ENCODE data around the gene PPP1R2. TPM values are rescaled to one million over a fixed set of nuclear protein-coding genes. Genes with fewer than 3 reads are reported as not detected.
A peak's percentile ranks its signal among the peaks of the same experiment; 100 is the strongest.

Gene PPP1R2
- total RNA-seq, 1 experiment from 2014 or later, result 40.3 TPM

DNA sequence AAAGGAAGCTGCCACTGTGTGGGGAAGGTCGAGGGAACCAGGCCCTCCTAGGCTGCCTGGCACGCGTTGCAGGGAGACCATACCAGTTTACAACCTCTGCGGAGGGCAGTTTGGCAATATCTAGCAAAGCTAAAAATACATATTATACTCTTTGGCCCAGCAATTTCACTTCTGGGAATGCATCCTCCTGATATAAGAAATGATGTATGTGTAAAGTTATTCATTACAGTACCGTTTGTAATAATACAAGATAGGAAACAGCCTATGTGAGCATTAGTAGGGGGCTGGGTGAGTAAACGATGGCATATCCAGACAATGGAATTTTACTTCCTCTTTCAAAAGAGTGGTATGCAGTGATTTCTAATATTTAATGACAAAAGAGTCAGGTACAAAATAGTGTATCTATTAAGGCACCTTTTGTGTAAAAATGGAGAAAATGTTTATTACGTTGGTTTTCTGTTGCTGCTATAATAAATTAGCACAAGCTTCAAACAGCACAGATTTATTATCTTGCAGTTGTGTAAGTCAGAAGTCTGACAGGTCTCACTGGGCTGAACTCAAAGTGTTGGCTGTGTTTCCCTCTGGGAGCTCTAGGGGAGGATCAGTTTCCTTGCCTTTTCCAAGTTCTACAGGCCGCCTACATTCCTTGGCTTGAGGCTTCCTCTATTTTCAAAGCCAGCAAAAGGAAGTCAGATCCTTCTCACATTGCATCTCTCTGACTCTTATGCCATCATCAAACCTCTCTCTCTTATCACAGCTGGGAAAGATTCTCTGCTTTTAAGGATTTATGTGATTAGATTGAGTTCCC is 31.6 kb upstream of the PPP1R2 start:
- H3K4me3 ChIP-seq, result no peak overlapping the region
- no peak overlapping the region for H3K27ac ChIP-seq
- H3K9me3 ChIP-seq (replicated peaks), result no peaks in the 10 kb centered on the region
- no peaks in the 10 kb centered on the region for H3K36me3 ChIP-seq
- no peak for DNase-seq
- H3K4me1 ChIP-seq, result no peaks in the 10 kb centered on the region
- H3K27me3 ChIP-seq, result no peaks in the 10 kb centered on the region

DNA sequence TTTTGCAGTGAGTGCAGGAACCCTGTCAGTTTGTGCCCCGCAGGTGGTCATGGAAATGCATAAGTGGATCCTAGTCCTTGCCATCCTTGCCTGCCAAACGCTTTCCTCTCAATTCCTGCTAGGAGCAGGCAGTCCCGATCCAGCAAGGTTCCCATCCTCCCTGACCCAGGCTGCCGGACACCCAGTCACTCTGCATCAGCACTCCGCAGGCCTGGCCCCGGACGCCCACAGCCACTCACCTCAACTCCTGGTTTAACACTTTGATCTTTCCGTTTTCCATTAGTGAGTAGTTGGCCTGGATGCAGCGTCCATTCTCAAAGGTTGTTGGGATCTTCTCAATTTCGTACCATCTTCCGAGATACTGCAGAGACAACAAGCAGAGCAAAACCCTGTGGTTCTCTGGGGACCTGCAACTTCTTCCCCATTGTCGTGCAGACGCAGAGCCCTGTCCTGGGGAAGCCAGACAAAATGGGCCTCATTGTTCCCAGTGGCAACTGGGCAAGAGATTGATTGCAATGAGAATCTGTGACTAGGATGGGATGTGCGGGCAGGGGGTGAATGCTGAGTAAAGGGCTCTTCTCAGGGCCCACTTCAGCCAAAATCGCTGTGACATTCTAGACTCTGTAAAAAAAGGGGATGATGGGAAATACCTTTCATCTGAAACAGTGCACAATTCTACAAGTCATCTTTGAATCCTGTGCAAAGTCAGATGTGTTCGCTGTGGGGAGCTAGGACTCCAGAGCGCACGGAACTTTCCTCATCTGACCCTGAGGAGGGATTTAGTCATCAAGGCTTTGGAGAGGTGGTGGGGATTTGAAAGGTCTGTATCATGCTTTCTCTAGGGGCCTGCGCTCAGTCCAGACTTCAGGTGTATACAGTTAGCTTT is 30.7 kb upstream of the PPP1R2 start:
- Histone ChIP-seq H3K4me3 (no peak overlapping the region), H3K36me3 (no peaks in the 10 kb centered on the region), H3K4me1 (no peaks in the 10 kb centered on the region)

DNA sequence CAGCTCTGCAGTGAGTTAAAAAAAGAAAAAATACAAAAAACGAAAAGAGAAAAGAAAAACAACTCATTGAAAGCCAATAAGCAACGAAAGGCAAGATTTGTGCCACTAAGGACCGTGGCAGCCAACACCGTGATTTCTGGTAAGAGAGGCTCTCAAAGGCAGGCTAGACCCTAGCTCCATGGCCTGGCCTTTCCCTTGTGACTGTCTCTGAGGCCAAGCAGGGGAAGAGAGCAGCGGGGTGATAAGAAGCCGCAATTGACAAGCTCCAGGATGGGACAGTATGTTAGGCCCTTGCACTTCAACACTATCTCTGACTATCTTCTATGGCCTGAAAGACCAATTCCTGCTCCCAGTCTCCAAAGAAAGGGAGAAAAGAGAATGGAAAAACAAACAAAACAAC is 28.2 kb upstream of the PPP1R2 start:
- Histone ChIP-seq H3K27me3 (no peaks in the 10 kb centered on the region), H3K36me3 (no peaks in the 10 kb centered on the region), H3K9me3 (replicated peaks) (no peaks in the 10 kb centered on the region), H3K4me3 (no peak overlapping the region), H3K4me1 (no peaks in the 10 kb centered on the region), H3K27ac (no peak overlapping the region)
- no peak for DNase-seq

More for the DNA sequence above, 30.7 kb upstream of the PPP1R2 start:
- Histone ChIP-seq H3K27ac (no peak overlapping the region), H3K27me3 (no peaks in the 10 kb centered on the region), H3K9me3 (replicated peaks) (no peaks in the 10 kb centered on the region)
- no peak for DNase-seq

DNA sequence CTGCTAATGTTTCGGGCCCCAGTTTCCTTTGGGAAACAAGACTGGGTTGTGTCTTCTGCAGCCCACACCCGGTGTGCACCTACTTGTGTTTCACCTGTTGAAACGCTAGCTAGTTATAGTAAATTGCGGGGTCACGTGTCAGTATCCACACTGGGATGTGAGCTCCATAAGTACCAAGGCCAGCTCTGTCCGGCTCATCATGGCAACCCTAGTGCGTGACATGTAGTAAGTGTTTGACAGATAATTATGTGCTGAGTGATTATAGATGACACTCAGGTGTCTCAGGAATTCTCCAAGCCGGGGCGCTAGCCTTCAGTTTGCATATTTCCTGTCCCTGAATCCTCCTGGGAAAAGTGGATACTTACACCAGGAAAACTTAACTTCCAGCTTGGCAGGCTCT is 27.8 kb upstream of the PPP1R2 start:
- Histone ChIP-seq H3K4me1 (no peaks in the 10 kb centered on the region), H3K36me3 (no peaks in the 10 kb centered on the region), H3K27ac (no peak overlapping the region), H3K9me3 (replicated peaks) (no peaks in the 10 kb centered on the region), H3K27me3 (no peaks in the 10 kb centered on the region), H3K4me3 (no peak overlapping the region)
- DNase-seq, result no peak

- no peak overlapping the region for H3K4me3 ChIP-seq
- no peak for DNase-seq
- no peaks in the 10 kb centered on the region for H3K27me3 ChIP-seq
- no peak overlapping the region for H3K27ac ChIP-seq
- no peaks in the 10 kb centered on the region for H3K36me3 ChIP-seq
- H3K9me3 ChIP-seq (replicated peaks), result no peaks in the 10 kb centered on the region
- H3K4me1 ChIP-seq, result no peaks in the 10 kb centered on the region
These were observed 27.2 kb upstream of the PPP1R2 start for GRCh38 chr3:195570344-195570743.

- DNase-seq, result no peak
- Histone ChIP-seq H3K4me1 (no peaks in the 10 kb centered on the region), H3K4me3 (no peak overlapping the region), H3K36me3 (no peaks in the 10 kb centered on the region), H3K9me3 (replicated peaks) (no peaks in the 10 kb centered on the region), H3K27me3 (no peaks in the 10 kb centered on the region), H3K27ac (no peak overlapping the region)
These were observed 25.5 kb upstream of the PPP1R2 start for GRCh38 chr3:195568630-195569029.

- Histone ChIP-seq H3K27ac (no peak overlapping the region), H3K4me1 (no peaks in the 10 kb centered on the region), H3K9me3 (replicated peaks) (no peaks in the 10 kb centered on the region), H3K36me3 (no peaks in the 10 kb centered on the region), H3K27me3 (no peaks in the 10 kb centered on the region), H3K4me3 (no peak overlapping the region)
- peak; percentile 30 to 31 for DNase-seq
These were observed 23.7 kb upstream of the PPP1R2 start for GRCh38 chr3:195566797-195567196.

DNA sequence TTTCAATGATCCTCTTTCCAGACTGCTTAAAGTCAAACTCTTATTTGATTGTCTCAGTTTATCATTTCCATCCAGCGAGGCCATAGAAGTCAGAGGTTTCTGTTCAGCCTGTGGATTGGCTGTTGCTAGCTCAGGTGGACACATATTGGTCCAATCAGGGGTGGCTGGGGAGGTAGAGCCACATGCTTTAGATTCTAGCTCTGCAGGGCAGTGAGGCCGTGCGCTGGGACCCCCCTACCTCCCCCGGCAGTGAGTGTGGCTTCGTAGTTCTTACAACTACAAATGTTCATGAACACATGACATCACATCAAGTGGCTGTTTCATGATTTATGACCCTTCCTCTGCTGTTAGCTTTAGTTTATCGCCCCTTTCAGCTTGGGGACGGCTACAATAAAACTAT is 22.6 kb upstream of the PPP1R2 start:
- DNase-seq, result no peak
- H3K9me3 ChIP-seq (replicated peaks), result no peaks in the 10 kb centered on the region

DNA sequence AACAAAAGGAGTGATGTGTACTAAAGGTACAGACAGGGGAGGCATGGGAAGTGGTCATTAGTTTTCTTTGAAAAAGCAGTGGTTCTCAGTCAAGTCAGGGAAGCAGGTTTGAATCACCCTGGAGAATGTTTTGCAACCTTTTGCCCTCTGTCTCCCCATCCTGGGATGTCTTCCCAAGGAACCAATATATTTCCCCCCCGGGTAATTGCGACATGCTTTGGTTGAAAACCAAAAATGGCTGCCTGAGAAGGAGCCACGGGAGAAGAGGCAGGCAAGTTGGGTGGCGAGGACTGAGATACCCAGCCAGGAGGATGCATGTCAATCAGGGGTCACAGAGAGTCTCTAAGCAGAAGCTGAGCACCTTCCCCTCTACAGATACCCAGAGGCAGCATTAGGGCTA is 20.2 kb upstream of the PPP1R2 start:
- Histone ChIP-seq H3K27ac (no peak overlapping the region), H3K36me3 (no peaks in the 10 kb centered on the region), H3K27me3 (no peaks in the 10 kb centered on the region), H3K4me1 (no peaks in the 10 kb centered on the region), H3K9me3 (replicated peaks) (no peaks in the 10 kb centered on the region), H3K4me3 (no peak overlapping the region)
- no peak for DNase-seq

More for the DNA sequence above, 22.6 kb upstream of the PPP1R2 start:
- Histone ChIP-seq H3K27me3 (no peaks in the 10 kb centered on the region), H3K36me3 (no peaks in the 10 kb centered on the region), H3K4me1 (no peaks in the 10 kb centered on the region), H3K4me3 (no peak overlapping the region), H3K27ac (no peak overlapping the region)

DNA sequence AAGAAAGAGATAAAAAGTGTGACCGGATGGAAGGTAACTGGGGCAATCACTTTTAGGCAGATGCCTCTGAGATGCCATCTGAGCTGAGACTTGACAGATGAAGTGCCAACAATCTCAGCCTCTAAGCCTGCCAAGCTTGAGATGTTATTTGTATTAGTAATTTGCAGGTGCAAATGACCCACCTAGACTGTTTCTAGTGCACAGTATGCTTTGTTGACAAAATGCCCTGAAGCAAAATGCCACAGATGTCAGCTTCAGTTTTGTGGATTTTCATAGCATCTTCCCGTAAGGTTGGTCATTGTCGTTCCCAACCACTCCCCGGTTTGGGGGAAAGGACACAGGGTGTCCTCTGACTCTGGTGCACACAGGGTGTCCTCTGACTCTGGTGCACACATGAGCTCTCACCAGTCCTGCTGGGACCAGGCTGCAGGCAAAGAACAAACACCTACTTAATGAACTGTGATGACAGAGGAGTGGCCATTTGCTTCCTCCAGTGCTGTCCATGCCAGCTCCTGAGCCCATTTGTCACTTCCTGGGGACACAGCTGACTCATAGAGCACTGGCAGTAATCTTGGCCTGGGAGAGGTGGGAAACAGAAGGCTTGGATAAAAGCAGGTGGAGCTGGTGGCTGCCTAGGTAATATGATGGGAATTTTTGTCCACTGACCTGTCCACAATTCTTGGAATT is 16.7 kb upstream of the PPP1R2 start:
- Histone ChIP-seq H3K27ac (no peak overlapping the region), H3K27me3 (no peaks in the 10 kb centered on the region), H3K4me1 (no peaks in the 10 kb centered on the region), H3K4me3 (no peak overlapping the region), H3K36me3 (no peaks in the 10 kb centered on the region), H3K9me3 (replicated peaks) (no peaks in the 10 kb centered on the region)
- no peak for DNase-seq

DNA sequence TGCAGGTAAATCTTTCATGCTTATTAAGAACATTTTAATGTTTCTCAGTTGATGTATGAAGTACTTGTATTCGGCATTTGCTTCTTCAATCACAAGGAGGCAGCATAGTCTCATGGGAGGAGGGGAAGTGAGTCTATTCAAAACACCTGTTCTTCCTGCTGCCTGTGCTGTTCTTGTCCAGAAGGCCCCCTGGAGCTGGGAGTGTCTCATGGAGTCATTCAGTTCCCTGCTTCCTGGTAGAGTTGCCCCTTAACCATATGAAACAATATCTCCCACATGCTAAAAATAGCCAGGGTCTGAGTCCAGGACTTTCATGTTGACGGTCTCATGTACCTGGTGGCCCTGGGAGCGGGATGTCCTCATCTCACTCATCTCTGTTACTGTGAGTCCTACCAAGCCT is 15.5 kb upstream of the PPP1R2 start:
- no peaks in the 10 kb centered on the region for H3K9me3 ChIP-seq (replicated peaks)
- no peaks in the 10 kb centered on the region for H3K27me3 ChIP-seq
- no peak overlapping the region for H3K4me3 ChIP-seq
- no peak overlapping the region for H3K27ac ChIP-seq
- no peaks in the 10 kb centered on the region for H3K36me3 ChIP-seq
- peak; percentile 40 to 63 for DNase-seq
- no peaks in the 10 kb centered on the region for H3K4me1 ChIP-seq

GRCh38 chr3:195557322-195557721 is 14.2 kb upstream of the PPP1R2 start:
- H3K36me3 ChIP-seq, result no peaks in the 10 kb centered on the region
- H3K4me3 ChIP-seq, result no peak overlapping the region
- DNase-seq, result no peak
- H3K27me3 ChIP-seq, result no peaks in the 10 kb centered on the region
- no peak overlapping the region for H3K27ac ChIP-seq
- no peaks in the 10 kb centered on the region for H3K9me3 ChIP-seq (replicated peaks)
- no peaks in the 10 kb centered on the region for H3K4me1 ChIP-seq

DNA sequence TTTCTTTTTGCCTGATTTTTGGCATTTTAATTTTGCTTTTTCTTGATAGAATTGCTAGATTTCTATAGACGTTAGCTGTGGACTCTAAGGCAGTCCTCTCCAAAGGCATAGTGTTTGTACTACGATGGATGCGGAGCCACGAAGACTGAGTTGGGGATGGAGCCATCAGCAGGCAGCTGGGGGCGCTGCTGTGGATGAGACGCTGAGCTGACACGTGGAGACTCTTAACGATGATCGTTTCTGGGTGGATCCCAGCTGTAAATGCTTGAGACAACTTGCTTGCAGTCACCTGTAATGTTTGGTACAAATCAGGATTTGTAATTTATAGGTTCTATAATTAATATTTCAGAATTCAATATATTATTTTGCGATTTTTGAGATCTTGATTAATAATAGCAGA is 13.3 kb upstream of the PPP1R2 start:
- no peak for DNase-seq
- no peak overlapping the region for H3K27ac ChIP-seq
- no peaks in the 10 kb centered on the region for H3K36me3 ChIP-seq
- H3K4me1 ChIP-seq, result no peaks in the 10 kb centered on the region
- no peaks in the 10 kb centered on the region for H3K9me3 ChIP-seq (replicated peaks)
- no peak overlapping the region for H3K4me3 ChIP-seq
- no peaks in the 10 kb centered on the region for H3K27me3 ChIP-seq

DNA sequence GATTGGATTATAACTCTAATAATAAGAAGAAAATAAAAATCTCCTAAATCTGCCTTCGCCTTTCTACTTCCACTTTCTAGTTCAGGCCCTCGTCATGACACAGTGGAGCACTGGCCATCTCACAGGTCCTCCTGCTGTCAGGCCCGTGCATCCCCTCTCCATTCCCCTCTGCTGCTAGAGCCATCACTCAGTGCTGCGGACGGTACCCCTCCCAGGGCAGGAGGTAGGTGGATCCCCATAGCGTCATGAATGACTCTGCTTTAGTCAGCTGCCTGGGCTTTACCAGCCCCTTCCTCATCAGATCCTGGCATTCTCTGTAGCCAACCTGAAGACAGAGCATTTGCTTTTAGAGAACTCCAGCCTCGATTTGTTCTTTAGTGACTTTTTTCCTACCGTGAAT is 12.0 kb upstream of the PPP1R2 start:
- Histone ChIP-seq H3K4me1 (no peaks in the 10 kb centered on the region), H3K27me3 (no peaks in the 10 kb centered on the region), H3K36me3 (no peaks in the 10 kb centered on the region), H3K4me3 (no peak overlapping the region), H3K27ac (no peak overlapping the region), H3K9me3 (replicated peaks) (no peaks in the 10 kb centered on the region)
- no peak for DNase-seq

DNA sequence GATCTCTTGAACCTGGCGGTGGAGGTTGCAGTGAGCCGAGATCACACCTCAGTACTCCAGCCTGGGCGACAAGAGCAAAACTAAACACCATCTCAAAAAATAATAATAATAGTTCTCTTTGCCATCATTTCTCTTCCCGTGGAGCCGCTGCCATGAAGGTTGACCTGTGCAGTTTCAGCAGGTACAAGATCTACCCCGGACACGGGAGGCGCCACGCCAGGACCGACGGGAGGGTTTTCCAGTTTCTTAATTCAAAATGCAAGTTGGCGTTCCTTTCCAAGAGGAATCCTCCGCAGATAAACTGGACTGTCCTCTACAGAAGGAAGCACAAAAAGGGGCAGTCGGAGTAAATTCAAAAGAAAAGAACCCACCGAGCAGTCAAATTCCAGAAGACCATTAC is 11.3 kb upstream of the PPP1R2 start:
- DNase-seq, result no peak
- no peaks in the 10 kb centered on the region for H3K9me3 ChIP-seq (replicated peaks)
- no peaks in the 10 kb centered on the region for H3K27me3 ChIP-seq
- H3K4me3 ChIP-seq, result no peak overlapping the region
- no peaks in the 10 kb centered on the region for H3K4me1 ChIP-seq
- no peaks in the 10 kb centered on the region for H3K36me3 ChIP-seq
- H3K27ac ChIP-seq, result no peak overlapping the region

Data from SJCRH30 (cell line).